Breast epithelium (tissue), 4 donors: ENCODE measurements around the gene TSTD1. TPM values are rescaled to one million over a fixed set of nuclear protein-coding genes. Genes with fewer than 3 reads are reported as not detected.
"Not testable (repeated sequence)": the region's sequence is repeated elsewhere in the genome, so short reads cannot be mapped to it uniquely, and the experiment has no call there.

Experiments used
- DNase-seq, 2 donors: peaks; one replicate each; pipeline ENCODE4 v3.0.0-alpha.2; 2019; ENCODE audit warnings: low spot score in 2 of 2
- H3K27ac ChIP-seq, 2 donors: fragments of 200-600 bp; sonication (generic) in 1 of 2; one replicate each; pipeline ENCODE4 v1.5.1; 2016 to 2019; ENCODE audit warnings: mild to moderate bottlenecking in 1 of 2
- H3K27me3 ChIP-seq, 2 donors: fragments of 200-600 bp; sonication (generic) in 1 of 2; one replicate each; pipeline versions ENCODE4 v1.5.1 to v1.6.0; 2017 to 2019; ENCODE audit warnings: control low read depth in 1 of 2, mild to moderate bottlenecking in 1 of 2
- H3K36me3 ChIP-seq: fragments of 200-600 bp; one replicate; pipeline ENCODE4 v1.5.1; 2019
- H3K4me1 ChIP-seq, 2 donors: fragments of 200-600 bp; sonication (generic); one replicate each; pipeline ENCODE4 v1.5.1; 2016 to 2019; ENCODE audit warnings: control low read depth in 1 of 2
- H3K4me3 ChIP-seq, 3 donors: fragments of 200-600 bp; sonication (generic); 1 replicate in 2 of 3; 2 replicates in 1 of 3; pipeline ENCODE4 v1.5.1; 2016 to 2019; ENCODE audit warnings: mild to moderate bottlenecking in 3 of 3, moderate library complexity in 2 of 3
- H3K9me3 ChIP-seq, 2 donors: fragments of 200-600 bp; sonication (generic) in 1 of 2; one replicate each; pipeline ENCODE4 v1.5.1; 2016 to 2019; ENCODE audit warnings: control low read depth in 1 of 2
- CTCF ChIP-seq, 3 donors: fragments of 450-650 bp; IDR thresholded peaks; one replicate each; pipeline ENCODE4 v1.5.1; 2016 to 2017; ENCODE audit warnings: antibody characterized with exemption in 3 of 3, mild to moderate bottlenecking in 3 of 3, moderate library complexity in 3 of 3
- POLR2A ChIP-seq: fragments of 450-650 bp; IDR thresholded peaks from one replicate; pipeline ENCODE4 v1.6.1; 2016; ENCODE audit warnings: antibody characterized with exemption, mild to moderate bottlenecking, moderate library complexity
- POLR2AphosphoS5 ChIP-seq, 3 donors: sonication (generic); formaldehyde crosslinking; IDR thresholded peaks; one replicate each; pipeline ENCODE4 v1.6.1; 2017; ENCODE audit warnings: antibody characterized with exemption in 3 of 3
- intact Hi-C: fragments of 100-400 bp; cut with DNase I; formaldehyde crosslinking; loops from one replicate; pipeline ENCODE4 v1.15.1; 2023; ENCODE audit warnings: low total_unique reads
- total RNA-seq, 3 donors: library from RNA; depleted of rRNA; stranded (reverse); fragments of >200 nt; gene quantifications; one replicate each; pipeline ENCODE4 v1.1.0, GENCODE V29; 2016

The TSTD1 gene
- total RNA-seq, 3 donors from 2014 or later, result 57.3 to 217 (median 109) TPM

GRCh38 chr1:161021165-161021969, 17.4 kb downstream of the TSTD1 start:
- TF ChIP-seq POLR2AphosphoS5 (IDR thresholded peaks at IDR 0.05) (no peak), CTCF (IDR thresholded peaks at IDR 0.05) (no peak), POLR2A (no peak)
- Histone ChIP-seq H3K9me3 (no peaks in the 10 kb centered on the region), H3K36me3 (no peaks in the 10 kb centered on the region), H3K4me3 (peak overlapping the region; percentile 51 to 84 (median 58)), H3K4me1 (peaks cover 0 to 16% of the 10 kb centered on the region in 2 donors), H3K27ac (peak overlapping the region; percentile 88 to 93), H3K27me3 (no peaks in the 10 kb centered on the region)
- intact Hi-C loops, result no loop called here
- peak; percentile 98 to 99 for DNase-seq

DNA sequence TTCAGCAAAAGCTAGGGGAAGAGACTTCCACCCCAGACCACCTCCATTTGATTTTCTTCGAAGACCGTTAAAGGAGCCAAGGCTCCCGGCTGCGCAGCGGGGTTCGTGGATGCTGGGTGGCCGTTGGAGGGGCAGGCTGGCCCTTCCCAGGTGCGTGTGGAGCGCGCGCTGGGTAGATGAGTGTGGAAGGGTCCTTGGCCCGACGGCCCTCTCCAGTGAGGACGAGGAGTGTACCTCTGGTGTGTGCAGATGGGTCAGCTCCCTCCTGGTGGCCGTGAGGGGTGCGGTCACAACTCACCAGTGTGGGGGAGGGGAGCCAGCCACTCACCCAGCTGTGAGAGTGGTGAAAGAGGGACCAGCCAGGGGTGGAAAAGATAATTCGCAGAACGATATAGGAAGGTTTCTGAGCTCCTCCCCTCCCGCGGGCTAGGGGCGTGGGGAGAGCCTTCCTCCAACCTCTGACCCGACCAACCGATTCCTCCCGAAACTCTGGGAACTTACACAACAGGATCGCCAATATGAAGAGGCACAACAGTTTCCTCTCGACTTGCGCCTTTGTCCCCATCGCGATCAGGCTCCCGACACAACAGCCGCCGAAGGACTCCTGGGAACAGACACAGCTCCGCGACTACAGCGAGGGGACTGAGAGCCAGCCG, 18.1 kb downstream of the TSTD1 start, which contains the start of gene F11R:
Gene F11R (minus strand): TSS at position 644 of the 656 bp plus-strand sequence. CDS start 79 bp downstream, at position 565.
- TF ChIP-seq POLR2AphosphoS5 (IDR thresholded peaks at IDR 0.05) (peak in 1 of 3 donors; percentile 92), POLR2A (peak; percentile 41), CTCF (IDR thresholded peaks at IDR 0.05) (peak; percentile 30 to 72 (median 44))
- Histone ChIP-seq H3K4me3 (peak within 1 kb of the TSS; percentile 51 to 84 (median 58)), H3K9me3 (no peaks in the 10 kb centered on the region), H3K27me3 (no peaks in the 10 kb centered on the region), H3K27ac (peak within 1 kb of the TSS; percentile 88 to 93), H3K36me3 (no peaks in the 10 kb centered on the region), H3K4me1 (peaks cover 0 to 16% of the 10 kb centered on the region in 2 donors)
- intact Hi-C loops, result no loop called here
- peak in 1 of 2 donors; percentile 50 for DNase-seq

GRCh38 chr1:161019751-161020495, 18.8 kb downstream of the TSTD1 start:
- H3K36me3 ChIP-seq, result no peaks in the 10 kb centered on the region
- peak overlapping the region; percentile 51 to 84 (median 58) for H3K4me3 ChIP-seq
- DNase-seq, result no peak
- peaks cover 0 to 16% of the 10 kb centered on the region in 2 donors for H3K4me1 ChIP-seq
- TF ChIP-seq POLR2AphosphoS5 (IDR thresholded peaks at IDR 0.05) (no peak), POLR2A (no peak), CTCF (IDR thresholded peaks at IDR 0.05) (no peak)
- intact Hi-C loops, result no loop called here
- peak overlapping the region; percentile 88 to 93 for H3K27ac ChIP-seq
- no peaks in the 10 kb centered on the region for H3K27me3 ChIP-seq
- no peaks in the 10 kb centered on the region for H3K9me3 ChIP-seq

GRCh38 chr1:161019111-161019660, 19.6 kb downstream of the TSTD1 start:
- Histone ChIP-seq H3K4me3 (peak overlapping the region in 2 of 3 donors; percentile 58 to 84), H3K4me1 (peaks cover 0 to 16% of the 10 kb centered on the region in 2 donors), H3K27ac (peak overlapping the region in 1 of 2 donors; percentile 88)
- intact Hi-C loops, H3K36me3 ChIP-seq, H3K27me3 ChIP-seq, DNase-seq, H3K9me3 ChIP-seq: not testable (repeated sequence)

GRCh38 chr1:161018631-161018930, 20.2 kb downstream of the TSTD1 start:
- intact Hi-C loops, result no loop called here
- peak overlapping the region; percentile 36 to 88 for H3K27ac ChIP-seq
- peaks cover 0 to 16% of the 10 kb centered on the region in 2 donors for H3K4me1 ChIP-seq
- H3K27me3 ChIP-seq, result no peaks in the 10 kb centered on the region
- H3K9me3 ChIP-seq, result no peaks in the 10 kb centered on the region
- no peak for DNase-seq
- no peaks in the 10 kb centered on the region for H3K36me3 ChIP-seq
- no peak for TF ChIP-seq POLR2AphosphoS5 (IDR thresholded peaks at IDR 0.05)
- no peak for TF ChIP-seq CTCF (IDR thresholded peaks at IDR 0.05)
- no peak for TF ChIP-seq POLR2A
- no peak overlapping the region for H3K4me3 ChIP-seq
